Measurements from ENCODE around the gene TSPAN18. TPM values are rescaled to one million over a fixed set of nuclear protein-coding genes. Genes with fewer than 3 reads are reported as not detected.

The TSPAN18 gene
- total RNA-seq, 1 donor from 2014 or later, result 25.7 TPM

DNA sequence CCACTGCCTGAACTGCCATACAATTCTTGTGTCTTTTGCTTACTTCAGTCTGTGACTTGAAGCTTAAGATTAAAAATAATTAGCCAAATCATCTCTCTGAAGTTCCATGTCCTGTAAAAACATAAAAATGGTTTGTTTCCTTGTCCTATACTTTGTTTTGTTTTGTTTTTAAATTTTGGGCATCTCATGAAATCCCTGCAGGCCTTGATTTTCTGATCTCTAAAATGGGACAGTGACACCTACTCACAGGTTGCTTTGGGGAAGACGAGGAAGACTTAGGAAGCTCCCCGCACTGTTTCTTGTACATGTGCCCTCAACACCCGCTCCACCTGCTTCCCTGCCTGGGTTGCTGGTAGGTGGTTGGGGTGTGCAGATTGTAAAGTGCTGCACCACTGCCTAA lies 38.9 kb downstream of the TSPAN18 start:
- H3K27me3 Mint-ChIP-seq, result no peaks in the 10 kb centered on the region
- H3K36me3 Mint-ChIP-seq (ENCODE audit: insufficient read depth), result peaks cover 15% of the 10 kb centered on the region
- H3K27ac Mint-ChIP-seq, result no peak overlapping the region
- TF ChIP-seq, protein P1, sequence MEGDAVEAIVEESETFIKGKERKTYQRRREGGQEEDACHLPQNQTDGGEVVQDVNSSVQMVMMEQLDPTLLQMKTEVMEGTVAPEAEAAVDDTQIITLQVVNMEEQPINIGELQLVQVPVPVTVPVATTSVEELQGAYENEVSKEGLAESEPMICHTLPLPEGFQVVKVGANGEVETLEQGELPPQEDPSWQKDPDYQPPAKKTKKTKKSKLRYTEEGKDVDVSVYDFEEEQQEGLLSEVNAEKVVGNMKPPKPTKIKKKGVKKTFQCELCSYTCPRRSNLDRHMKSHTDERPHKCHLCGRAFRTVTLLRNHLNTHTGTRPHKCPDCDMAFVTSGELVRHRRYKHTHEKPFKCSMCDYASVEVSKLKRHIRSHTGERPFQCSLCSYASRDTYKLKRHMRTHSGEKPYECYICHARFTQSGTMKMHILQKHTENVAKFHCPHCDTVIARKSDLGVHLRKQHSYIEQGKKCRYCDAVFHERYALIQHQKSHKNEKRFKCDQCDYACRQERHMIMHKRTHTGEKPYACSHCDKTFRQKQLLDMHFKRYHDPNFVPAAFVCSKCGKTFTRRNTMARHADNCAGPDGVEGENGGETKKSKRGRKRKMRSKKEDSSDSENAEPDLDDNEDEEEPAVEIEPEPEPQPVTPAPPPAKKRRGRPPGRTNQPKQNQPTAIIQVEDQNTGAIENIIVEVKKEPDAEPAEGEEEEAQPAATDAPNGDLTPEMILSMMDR (IDR thresholded peaks at IDR 0.05; ENCODE audit: unreplicated experiment), result no peak
- peaks cover 9% of the 10 kb centered on the region for H3K9me3 Mint-ChIP-seq (ENCODE audit: low read depth)
- DNase-seq (ENCODE audit: low spot score, unreplicated experiment), result no peak
- no peak overlapping the region for H3K4me3 Mint-ChIP-seq (ENCODE audit: low read depth)
- peaks cover 22% of the 10 kb centered on the region for H3K4me1 Mint-ChIP-seq (ENCODE audit: low read depth)

DNA sequence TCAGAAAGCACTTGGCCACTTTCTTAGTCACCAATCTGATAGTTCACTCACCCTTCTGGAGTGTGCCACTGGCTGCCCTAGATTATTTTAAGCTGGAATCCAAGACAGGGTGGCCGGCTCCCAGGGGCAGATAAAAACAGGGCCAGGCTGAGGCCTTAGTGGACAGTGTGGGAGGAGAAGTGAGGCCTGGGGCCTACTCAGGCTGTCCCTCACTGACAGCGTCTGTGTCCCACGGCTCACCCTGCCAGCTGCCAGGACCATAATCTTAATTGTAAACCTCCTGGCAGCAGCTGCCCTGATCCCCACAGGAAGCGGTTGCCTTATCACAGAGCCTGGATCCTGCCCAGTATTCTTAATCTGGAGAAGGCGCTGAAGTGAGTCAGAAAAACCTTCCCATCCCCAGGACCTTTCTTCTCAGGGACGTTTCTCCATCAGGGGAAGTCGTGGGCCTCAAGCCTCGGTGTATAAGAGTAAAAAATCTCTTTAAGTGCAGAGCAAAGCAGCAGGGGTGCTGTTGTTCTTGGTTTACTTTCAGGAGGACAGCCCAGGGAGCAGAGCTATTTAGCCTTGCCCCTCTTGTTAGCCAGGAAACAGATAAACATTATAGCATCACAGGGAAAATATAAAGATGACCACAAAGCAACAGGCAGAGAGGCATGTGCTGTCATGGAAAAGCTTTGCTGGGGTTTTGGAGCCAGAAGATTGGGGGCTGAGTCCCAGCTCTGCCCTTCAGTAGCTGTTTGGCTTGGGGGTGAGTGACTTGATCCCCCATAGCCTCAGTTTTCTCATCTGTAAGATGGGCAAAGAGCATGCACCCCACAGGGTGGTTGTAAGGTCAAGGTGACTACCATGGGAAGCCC lies 39.6 kb downstream of the TSPAN18 start:
- Mint-ChIP-seq H3K27ac (no peak overlapping the region), H3K4me1 (ENCODE audit: low read depth) (peaks cover 20% of the 10 kb centered on the region), H3K36me3 (ENCODE audit: insufficient read depth) (peaks cover 15% of the 10 kb centered on the region), H3K9me3 (ENCODE audit: low read depth) (peaks cover 9% of the 10 kb centered on the region), H3K4me3 (ENCODE audit: low read depth) (no peak overlapping the region), H3K27me3 (no peaks in the 10 kb centered on the region)
- TF ChIP-seq, protein P1 (IDR thresholded peaks at IDR 0.05; ENCODE audit: unreplicated experiment), result no peak
- no peak for DNase-seq (ENCODE audit: low spot score, unreplicated experiment)

DNA sequence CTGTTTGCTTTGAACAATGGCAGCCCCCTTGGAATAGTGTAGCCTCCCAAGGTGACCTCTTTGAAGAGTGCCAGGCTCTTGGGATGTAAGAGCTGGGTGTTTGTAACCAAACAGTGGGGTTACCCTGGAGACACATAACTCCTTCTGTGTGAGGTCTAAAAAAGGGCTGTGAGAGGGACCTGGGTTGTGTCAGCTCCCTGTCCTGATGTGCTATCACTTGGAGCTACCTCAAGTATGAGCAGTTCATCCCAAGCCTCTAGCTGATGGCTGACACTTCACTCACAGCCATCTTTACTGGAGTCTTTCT lies 40.2 kb downstream of the TSPAN18 start:
- TF ChIP-seq, protein P1 (IDR thresholded peaks at IDR 0.05; ENCODE audit: unreplicated experiment), result no peak
- Mint-ChIP-seq H3K27me3 (no peaks in the 10 kb centered on the region), H3K4me1 (ENCODE audit: low read depth) (peaks cover 17% of the 10 kb centered on the region), H3K27ac (no peak overlapping the region), H3K9me3 (ENCODE audit: low read depth) (peaks cover 9% of the 10 kb centered on the region), H3K36me3 (ENCODE audit: insufficient read depth) (peaks cover 15% of the 10 kb centered on the region), H3K4me3 (ENCODE audit: low read depth) (no peak overlapping the region)
- no peak for DNase-seq (ENCODE audit: low spot score, unreplicated experiment)

DNA sequence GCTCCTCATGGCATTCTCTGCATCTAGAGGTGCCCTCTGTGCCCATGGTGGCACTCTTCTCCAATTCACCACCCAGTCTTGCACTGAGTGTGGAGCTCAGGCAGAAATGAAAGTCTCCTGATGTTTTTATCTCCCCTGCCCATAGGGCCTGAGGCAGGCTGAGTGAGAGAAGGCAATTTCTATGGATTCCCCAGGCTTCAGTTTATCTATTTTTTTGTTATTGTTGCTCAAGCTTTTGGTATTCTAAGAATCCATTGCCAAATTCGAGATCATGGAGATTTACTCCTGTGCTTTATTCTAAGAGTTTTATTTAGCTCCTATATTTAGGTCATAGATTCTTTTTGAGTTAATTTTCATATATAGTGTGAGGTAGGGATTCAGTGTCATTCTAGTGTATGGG lies 40.7 kb downstream of the TSPAN18 start:
- no peak overlapping the region for H3K4me3 Mint-ChIP-seq (ENCODE audit: low read depth)
- H3K9me3 Mint-ChIP-seq (ENCODE audit: low read depth), result peaks cover 9% of the 10 kb centered on the region
- peaks cover 15% of the 10 kb centered on the region for H3K36me3 Mint-ChIP-seq (ENCODE audit: insufficient read depth)
- no peaks in the 10 kb centered on the region for H3K27me3 Mint-ChIP-seq
- H3K27ac Mint-ChIP-seq, result no peak overlapping the region
- peaks cover 17% of the 10 kb centered on the region for H3K4me1 Mint-ChIP-seq (ENCODE audit: low read depth)
- DNase-seq (ENCODE audit: low spot score, unreplicated experiment), result no peak
- TF ChIP-seq, protein P1 (IDR thresholded peaks at IDR 0.05; ENCODE audit: unreplicated experiment), result no peak

DNA sequence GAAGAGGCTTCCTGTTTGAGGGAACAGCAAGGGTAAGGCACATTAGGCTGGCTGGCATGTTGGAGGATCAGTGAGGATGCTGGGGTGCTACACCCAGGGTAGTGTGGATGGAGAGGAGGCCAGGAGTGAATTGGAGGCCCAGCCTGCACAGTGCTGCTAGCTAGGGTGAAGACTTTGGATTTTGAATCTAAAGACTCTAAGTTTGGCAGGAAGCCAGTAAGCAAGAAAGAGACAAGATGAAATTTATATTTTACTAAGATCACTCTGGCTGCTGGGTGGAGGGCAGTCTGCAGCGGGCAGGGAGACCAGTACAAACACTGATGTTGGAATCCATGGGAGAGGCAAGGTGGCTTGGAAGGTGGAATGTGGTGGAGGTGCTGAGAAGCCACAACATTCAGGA lies 43.6 kb downstream of the TSPAN18 start:
- TF ChIP-seq, protein P1 (IDR thresholded peaks at IDR 0.05; ENCODE audit: unreplicated experiment), result no peak
- no peak for DNase-seq (ENCODE audit: low spot score, unreplicated experiment)
- Mint-ChIP-seq H3K4me1 (ENCODE audit: low read depth) (peaks cover 12% of the 10 kb centered on the region), H3K4me3 (ENCODE audit: low read depth) (no peak overlapping the region), H3K9me3 (ENCODE audit: low read depth) (peaks cover 9% of the 10 kb centered on the region), H3K36me3 (ENCODE audit: insufficient read depth) (peaks cover 15% of the 10 kb centered on the region), H3K27ac (no peak overlapping the region), H3K27me3 (no peaks in the 10 kb centered on the region)
